ENCODE data around the gene CD69.

DNA sequence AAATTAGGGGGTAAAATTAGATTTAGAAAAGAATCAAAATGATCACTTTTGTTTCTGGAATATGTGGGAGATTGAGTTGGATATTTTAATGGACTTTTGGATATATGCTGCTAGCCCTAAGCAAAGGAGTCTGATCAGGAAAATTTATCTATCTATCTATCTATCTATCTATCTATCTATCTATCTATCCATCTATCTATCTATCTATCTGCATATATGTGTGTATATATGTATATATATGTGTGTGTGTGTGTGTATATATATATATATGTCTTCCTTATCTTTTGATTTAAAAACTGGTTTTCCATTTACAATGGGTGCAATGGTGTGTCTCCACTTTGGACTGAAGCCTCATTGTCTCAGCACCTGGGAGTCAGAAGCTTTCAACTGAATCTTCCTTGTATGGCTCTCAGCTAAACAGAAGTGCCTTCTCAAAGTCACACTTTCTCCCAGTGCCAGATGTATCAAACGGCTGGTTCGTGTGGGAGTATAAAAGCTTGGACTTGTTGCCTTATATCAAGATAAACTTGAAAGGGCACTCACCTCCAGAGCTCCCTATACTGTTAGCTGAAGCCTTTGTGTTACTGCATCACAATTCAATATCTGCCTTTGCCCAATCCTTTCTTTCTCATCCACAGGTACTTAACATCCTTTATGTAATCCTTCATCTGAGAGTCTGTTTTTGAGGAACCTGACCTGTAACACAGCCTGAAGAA lies 31.6 kb upstream of the CD69 start:
- TF ChIP-seq, protein P1, sequence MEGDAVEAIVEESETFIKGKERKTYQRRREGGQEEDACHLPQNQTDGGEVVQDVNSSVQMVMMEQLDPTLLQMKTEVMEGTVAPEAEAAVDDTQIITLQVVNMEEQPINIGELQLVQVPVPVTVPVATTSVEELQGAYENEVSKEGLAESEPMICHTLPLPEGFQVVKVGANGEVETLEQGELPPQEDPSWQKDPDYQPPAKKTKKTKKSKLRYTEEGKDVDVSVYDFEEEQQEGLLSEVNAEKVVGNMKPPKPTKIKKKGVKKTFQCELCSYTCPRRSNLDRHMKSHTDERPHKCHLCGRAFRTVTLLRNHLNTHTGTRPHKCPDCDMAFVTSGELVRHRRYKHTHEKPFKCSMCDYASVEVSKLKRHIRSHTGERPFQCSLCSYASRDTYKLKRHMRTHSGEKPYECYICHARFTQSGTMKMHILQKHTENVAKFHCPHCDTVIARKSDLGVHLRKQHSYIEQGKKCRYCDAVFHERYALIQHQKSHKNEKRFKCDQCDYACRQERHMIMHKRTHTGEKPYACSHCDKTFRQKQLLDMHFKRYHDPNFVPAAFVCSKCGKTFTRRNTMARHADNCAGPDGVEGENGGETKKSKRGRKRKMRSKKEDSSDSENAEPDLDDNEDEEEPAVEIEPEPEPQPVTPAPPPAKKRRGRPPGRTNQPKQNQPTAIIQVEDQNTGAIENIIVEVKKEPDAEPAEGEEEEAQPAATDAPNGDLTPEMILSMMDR (IDR thresholded peaks at IDR 0.05): no peak
- TF ChIP-seq POLR2AphosphoS5 (IDR thresholded peaks at IDR 0.05): no peak

Measured in sigmoid colon (tissue), 4 donors.